Nephron progenitor cell (in vitro differentiated cells): Measurements from ENCODE around the gene MCM6.

Experiments
- DNase-seq: peaks from one replicate; pipeline ENCODE4 v3.0.0; 2021
- H3K27ac Mint-ChIP-seq: 2 replicates; pipeline ENCODE4 v1.8.0; 2021; ENCODE audit warnings: mild to moderate bottlenecking, moderate library complexity, mixed read lengths
- H3K27me3 Mint-ChIP-seq: 2 replicates; pipeline ENCODE4 v1.8.0; 2021; ENCODE audit warnings: mild to moderate bottlenecking, low read depth, mixed read lengths; ENCODE audit not compliant: poor library complexity
- H3K36me3 Mint-ChIP-seq: 2 replicates; pipeline ENCODE4 v1.8.0; 2021; ENCODE audit warnings: low read depth, mixed read lengths
- H3K4me1 Mint-ChIP-seq: 2 replicates; pipeline ENCODE4 v1.8.0; 2021; ENCODE audit warnings: mixed read lengths
- H3K4me3 Mint-ChIP-seq: 2 replicates; pipeline ENCODE4 v1.8.0; 2021; ENCODE audit warnings: mild to moderate bottlenecking, moderate library complexity, mixed read lengths
- H3K9me3 Mint-ChIP-seq: 2 replicates; pipeline ENCODE4 v1.8.0; 2021; ENCODE audit warnings: mild to moderate bottlenecking, moderate library complexity, mixed read lengths
- TF ChIP-seq, protein P1 (sequence below): fragments of 200-600 bp; sonication (generic); IDR thresholded peaks from 2 replicates; pipeline ENCODE4 v1.5.0; 2021; ENCODE audit warnings: antibody characterized with exemption

The MCM6 gene

DNA sequence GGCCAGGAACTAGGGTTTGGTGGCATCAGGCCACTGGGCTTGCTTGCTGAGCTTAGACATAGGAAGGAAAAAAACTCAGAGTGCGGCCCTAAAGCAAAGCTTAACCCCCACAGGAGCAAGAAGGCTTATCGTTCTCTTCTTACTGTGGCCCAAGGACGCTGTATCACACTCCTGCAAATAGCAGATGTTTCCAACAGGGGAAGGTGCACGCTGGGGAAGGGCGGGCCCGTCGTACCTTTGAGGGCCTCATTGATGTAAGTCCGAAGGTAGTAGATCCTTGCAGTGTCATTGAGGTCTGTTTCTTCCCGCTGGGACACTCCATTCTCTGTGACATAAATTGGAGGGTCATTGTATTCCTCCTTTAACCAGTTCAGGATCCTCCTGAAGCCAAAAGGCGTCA, 85.8 kb downstream of the MCM6 start:
- H3K27ac Mint-ChIP-seq, result no peak overlapping the region
- peaks cover 29% of the 10 kb centered on the region for H3K36me3 Mint-ChIP-seq
- TF ChIP-seq, protein P1, sequence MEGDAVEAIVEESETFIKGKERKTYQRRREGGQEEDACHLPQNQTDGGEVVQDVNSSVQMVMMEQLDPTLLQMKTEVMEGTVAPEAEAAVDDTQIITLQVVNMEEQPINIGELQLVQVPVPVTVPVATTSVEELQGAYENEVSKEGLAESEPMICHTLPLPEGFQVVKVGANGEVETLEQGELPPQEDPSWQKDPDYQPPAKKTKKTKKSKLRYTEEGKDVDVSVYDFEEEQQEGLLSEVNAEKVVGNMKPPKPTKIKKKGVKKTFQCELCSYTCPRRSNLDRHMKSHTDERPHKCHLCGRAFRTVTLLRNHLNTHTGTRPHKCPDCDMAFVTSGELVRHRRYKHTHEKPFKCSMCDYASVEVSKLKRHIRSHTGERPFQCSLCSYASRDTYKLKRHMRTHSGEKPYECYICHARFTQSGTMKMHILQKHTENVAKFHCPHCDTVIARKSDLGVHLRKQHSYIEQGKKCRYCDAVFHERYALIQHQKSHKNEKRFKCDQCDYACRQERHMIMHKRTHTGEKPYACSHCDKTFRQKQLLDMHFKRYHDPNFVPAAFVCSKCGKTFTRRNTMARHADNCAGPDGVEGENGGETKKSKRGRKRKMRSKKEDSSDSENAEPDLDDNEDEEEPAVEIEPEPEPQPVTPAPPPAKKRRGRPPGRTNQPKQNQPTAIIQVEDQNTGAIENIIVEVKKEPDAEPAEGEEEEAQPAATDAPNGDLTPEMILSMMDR, result no peak
- H3K9me3 Mint-ChIP-seq, result peaks cover 11% of the 10 kb centered on the region
- H3K4me3 Mint-ChIP-seq, result no peak overlapping the region
- H3K27me3 Mint-ChIP-seq, result no peaks in the 10 kb centered on the region
- DNase-seq, result no peak
- H3K4me1 Mint-ChIP-seq, result peaks cover 5% of the 10 kb centered on the region
